Limb (tissue), 2 donors: ENCODE data around the gene AKAP5.

Experiments used
- DNase-seq, 2 donors: peaks; one replicate each; pipeline ENCODE4 v3.0.0-alpha.2; 2016; ENCODE audit errors: extremely low spot score in 2 of 2

Gene AKAP5

GRCh38 chr14:64459405-64460136 is 5.7 kb upstream of the AKAP5 start:
- DNase-seq = no peak

- no peak for DNase-seq
Measured at GRCh38 chr14:64461221-64461620, 4.1 kb upstream of the AKAP5 start.

GRCh38 chr14:64463195-64463594 is 2.1 kb upstream of the AKAP5 start:
- DNase-seq = no peak

- no peak for DNase-seq
Measured at GRCh38 chr14:64463873-64464272, 1.4 kb upstream of the AKAP5 start.

GRCh38 chr14:64464651-64465050 is 648 bp upstream of the AKAP5 start:
- DNase-seq = no peak

GRCh38 chr14:64465831-64466554 is 694 bp downstream of the AKAP5 start:
- DNase-seq = peak; percentile 53 to 58

- no peak for DNase-seq
Measured at GRCh38 chr14:64467101-64467500, 1.8 kb downstream of the AKAP5 start.

GRCh38 chr14:64467566-64467965 is 2.3 kb downstream of the AKAP5 start:
- no peak for DNase-seq

- DNase-seq = no peak
Measured at GRCh38 chr14:64468451-64468850, 3.2 kb downstream of the AKAP5 start.

- DNase-seq = no peak
Measured at GRCh38 chr14:64474041-64474440, 8.7 kb downstream of the AKAP5 start.

- DNase-seq = no peak
Measured at GRCh38 chr14:64474698-64475097, 9.4 kb downstream of the AKAP5 start.

GRCh38 chr14:64475585-64476273 is 10.4 kb downstream of the AKAP5 start:
- DNase-seq = no peak

GRCh38 chr14:64476438-64476837 is 11.1 kb downstream of the AKAP5 start:
- no peak for DNase-seq

- DNase-seq = peak in 1 of 2 donors; percentile 30
Measured at GRCh38 chr14:64478634-64479250, 13.4 kb downstream of the AKAP5 start.

- no peak for DNase-seq
Measured at GRCh38 chr14:64488590-64489099, 23.3 kb downstream of the AKAP5 start.

GRCh38 chr14:64491637-64492036 is 26.3 kb downstream of the AKAP5 start:
- no peak for DNase-seq

- DNase-seq = no peak
Measured at GRCh38 chr14:64493455-64493854, 28.2 kb downstream of the AKAP5 start.

- DNase-seq = no peak
Measured at GRCh38 chr14:64495252-64495651, 30.0 kb downstream of the AKAP5 start.

- no peak for DNase-seq
Measured at GRCh38 chr14:64496764-64497163, 31.5 kb downstream of the AKAP5 start.

- DNase-seq = no peak
Measured at GRCh38 chr14:64500088-64500487, 34.8 kb downstream of the AKAP5 start.

- DNase-seq = peak in 1 of 2 donors; percentile 33
Measured at GRCh38 chr14:64501411-64502171, 36.3 kb downstream of the AKAP5 start.
